Endodermal cell (in vitro differentiated cells): ENCODE data around the gene UTP4. TPM values are rescaled to one million over a fixed set of nuclear protein-coding genes. Genes with fewer than 3 reads are reported as not detected.

ENCODE experiments used
- DNase-seq: peaks from one replicate; pipeline ENCODE4 v3.0.0-alpha.2; 2017
- H3K27ac ChIP-seq: 2 replicates; pipeline ENCODE4 v1.5.1; 2013; ENCODE audit warnings: mild to moderate bottlenecking, low read depth, low read length, moderate library complexity
- H3K27me3 ChIP-seq: 2 replicates; pipeline ENCODE4 v1.6.1; 2013; ENCODE audit warnings: mild to moderate bottlenecking, low read length, moderate library complexity; ENCODE audit not compliant: insufficient read depth, control insufficient read depth, poor library complexity, severe bottlenecking
- H3K36me3 ChIP-seq: 2 replicates; pipeline ENCODE4 v1.7.0; 2013; ENCODE audit warnings: mild to moderate bottlenecking, low read length, moderate library complexity; ENCODE audit not compliant: control insufficient read depth, insufficient read depth
- H3K4me1 ChIP-seq: one replicate; pipeline ENCODE4 v1.7.0; 2013; ENCODE audit warnings: low read length; ENCODE audit not compliant: control insufficient read depth, insufficient read depth
- H3K4me3 ChIP-seq: 2 replicates; pipeline ENCODE4 v1.5.1; 2013; ENCODE audit warnings: mild to moderate bottlenecking, low read length, moderate library complexity
- H3K9ac ChIP-seq: 2 replicates; pipeline ENCODE4 v1.6.1; 2013; ENCODE audit warnings: mild to moderate bottlenecking, low read length, moderate library complexity; ENCODE audit not compliant: poor library complexity, severe bottlenecking; ENCODE audit errors: extremely low read depth
- H3K9me3 ChIP-seq: 2 replicates; pipeline ENCODE4 v1.6.1; 2013; ENCODE audit warnings: mild to moderate bottlenecking, low read length, moderate library complexity; ENCODE audit not compliant: control insufficient read depth
- H3K27ac Mint-ChIP-seq: 2 replicates; pipeline ENCODE4 v1.8.0; 2020; ENCODE audit warnings: mixed read lengths
- H3K27me3 Mint-ChIP-seq: 2 replicates; pipeline ENCODE4 v1.8.0; 2021; ENCODE audit warnings: mild to moderate bottlenecking, mixed read lengths; ENCODE audit not compliant: insufficient read depth
- H3K36me3 Mint-ChIP-seq: 2 replicates; pipeline ENCODE4 v1.8.0; 2020; ENCODE audit warnings: low read depth, mixed read lengths
- H3K4me1 Mint-ChIP-seq: 2 replicates; pipeline ENCODE4 v1.8.0; 2020; ENCODE audit warnings: mixed read lengths
- H3K4me3 Mint-ChIP-seq: 2 replicates; pipeline ENCODE4 v1.8.0; 2020; ENCODE audit warnings: mild to moderate bottlenecking, moderate library complexity, mixed read lengths
- H3K9me3 Mint-ChIP-seq: 2 replicates; pipeline ENCODE4 v1.8.0; 2020; ENCODE audit warnings: mild to moderate bottlenecking, mixed read lengths
- CTCF ChIP-seq: fragments of 200-600 bp; sonication (generic); conservative IDR thresholded peaks from 2 replicates; pipeline ENCODE4 v1.5.0; 2021; ENCODE audit warnings: antibody characterized with exemption, mild to moderate bottlenecking
- WGBS, 2 experiments: methylation state at CpG; one replicate each; pipeline versions ENCODE4 v1.1.5 to v1.1.7; 2013; ENCODE audit warnings: missing lambda C conversion rate in 2 of 2, mixed read lengths in 1 of 2; ENCODE audit not compliant: insufficient coverage in 1 of 2, insufficient read length in 1 of 2; 5-methylcytosine and 5-hydroxymethylcytosine counted together
- total RNA-seq, 2 donors: library from RNA; stranded (reverse); fragmentation: NEBNext Ultra II Directional in 1 of 2; extraction: Animal tissue kit (Norgen Biotek cat#: 25700) in 1 of 2; gene quantifications; 2 replicates in 1 of 2; 3 replicates in 1 of 2; pipeline ENCODE4 v1.2.1, GENCODE V29; 2021

UTP4 gene
- total RNA-seq, 2 donors from 2014 or later, result 44.1 to 45.3 TPM

- Histone ChIP-seq H3K4me1 (no peaks in the 10 kb centered on the region), H3K4me3 (no peak overlapping the region), H3K27me3 (no peaks in the 10 kb centered on the region), H3K27ac (no peak overlapping the region), H3K36me3 (no peaks in the 10 kb centered on the region), H3K9me3 (no peaks in the 10 kb centered on the region), H3K9ac (no peak overlapping the region)
- Mint-ChIP-seq H3K36me3 (peaks cover 2% of the 10 kb centered on the region), H3K9me3 (no peaks in the 10 kb centered on the region), H3K4me1 (no peaks in the 10 kb centered on the region), H3K27ac (no peak overlapping the region), H3K27me3 (no peaks in the 10 kb centered on the region), H3K4me3 (no peak overlapping the region)
- 87 to 91% methylated on average over 4 to 6 of the region's 6 CpGs for WGBS, 2 experiments
- no peak for DNase-seq
- no peak for TF ChIP-seq CTCF
Observed at GRCh38 chr16:69179328-69180010, 47.0 kb downstream of the UTP4 start.

- H3K4me1 Mint-ChIP-seq, result no peaks in the 10 kb centered on the region
- H3K27me3 Mint-ChIP-seq, result no peaks in the 10 kb centered on the region
- no peak overlapping the region for H3K27ac Mint-ChIP-seq
- H3K9ac ChIP-seq, result no peak overlapping the region
- H3K27ac ChIP-seq, result no peak overlapping the region
- peaks cover 2% of the 10 kb centered on the region for H3K36me3 Mint-ChIP-seq
- H3K4me3 Mint-ChIP-seq, result no peak overlapping the region
- no peak for DNase-seq
- no peaks in the 10 kb centered on the region for H3K36me3 ChIP-seq
- no peak overlapping the region for H3K4me3 ChIP-seq
- no peak for TF ChIP-seq CTCF
- H3K4me1 ChIP-seq, result no peaks in the 10 kb centered on the region
- H3K27me3 ChIP-seq, result no peaks in the 10 kb centered on the region
- no peaks in the 10 kb centered on the region for H3K9me3 Mint-ChIP-seq
- H3K9me3 ChIP-seq, result no peaks in the 10 kb centered on the region
Observed at GRCh38 chr16:69180011-69180338, 47.5 kb downstream of the UTP4 start.

- Mint-ChIP-seq H3K36me3 (peaks cover 1% of the 10 kb centered on the region), H3K27ac (no peak overlapping the region), H3K27me3 (no peaks in the 10 kb centered on the region), H3K4me1 (peaks cover 4% of the 10 kb centered on the region), H3K4me3 (no peak overlapping the region), H3K9me3 (no peaks in the 10 kb centered on the region)
- Histone ChIP-seq H3K27me3 (no peaks in the 10 kb centered on the region), H3K4me3 (no peak overlapping the region), H3K9ac (no peak overlapping the region), H3K4me1 (peaks cover 2% of the 10 kb centered on the region), H3K9me3 (no peaks in the 10 kb centered on the region), H3K27ac (no peak overlapping the region), H3K36me3 (no peaks in the 10 kb centered on the region)
- 87 to 91% methylated on average over 6 to 9 of the region's 10 CpGs for WGBS, 2 experiments
- TF ChIP-seq CTCF, result no peak
- no peak for DNase-seq
Observed at GRCh38 chr16:69182730-69183416, 50.4 kb downstream of the UTP4 start.
